Lower lobe of right lung (tissue), 2 donors: ENCODE measurements around the gene DCXR. TPM values are rescaled to one million over a fixed set of nuclear protein-coding genes. Genes with fewer than 3 reads are reported as not detected.

ENCODE experiments used
- ATAC-seq, 2 donors: fragments of 200-7000 bp; cut with Tn5 transposase; one replicate each; pipeline ENCODE4 v1.9.1; 2020 to 2022; ENCODE audit warnings: mild to moderate bottlenecking in 2 of 2, moderate library complexity in 2 of 2
- DNase-seq: peaks from one replicate; pipeline ENCODE4 v3.0.0-alpha.2; 2020
- H3K27ac ChIP-seq: fragments of 200-600 bp; one replicate; pipeline ENCODE4 v1.8.0; 2022
- H3K27me3 ChIP-seq: fragments of 200-600 bp; one replicate; pipeline ENCODE4 v1.8.0; 2022; ENCODE audit warnings: low read depth
- H3K36me3 ChIP-seq: fragments of 200-600 bp; one replicate; pipeline ENCODE4 v1.8.0; 2022; ENCODE audit warnings: mild to moderate bottlenecking
- H3K4me1 ChIP-seq: fragments of 200-600 bp; one replicate; pipeline ENCODE4 v1.8.0; 2022
- H3K4me3 ChIP-seq: fragments of 200-600 bp; one replicate; pipeline ENCODE4 v1.8.0; 2022; ENCODE audit warnings: mild to moderate bottlenecking
- H3K9me3 ChIP-seq: fragments of 200-600 bp; one replicate; pipeline ENCODE4 v1.8.0; 2022
- CTCF ChIP-seq: fragments of 200-600 bp; IDR thresholded peaks from one replicate; pipeline ENCODE4 v1.8.0; 2022; ENCODE audit warnings: antibody characterized with exemption, mild to moderate bottlenecking
- intact Hi-C: fragments of 100-400 bp; cut with DNase I; formaldehyde crosslinking; loops from one replicate; pipeline ENCODE4 v1.11.0; 2022
- total RNA-seq: library from RNA; stranded (reverse); fragmentation: NEBNext Ultra II Directional; extraction: Animal tissue kit (Norgen Biotek cat#: 25700); gene quantifications from one replicate; pipeline ENCODE4 v1.2.1, GENCODE V29; 2021
- donor health status: DM: no; HTN: yes; CAD: no; lungs with severe emphysema.

DCXR gene
- total RNA-seq, 1 donor from 2014 or later, result 133 TPM

DNA sequence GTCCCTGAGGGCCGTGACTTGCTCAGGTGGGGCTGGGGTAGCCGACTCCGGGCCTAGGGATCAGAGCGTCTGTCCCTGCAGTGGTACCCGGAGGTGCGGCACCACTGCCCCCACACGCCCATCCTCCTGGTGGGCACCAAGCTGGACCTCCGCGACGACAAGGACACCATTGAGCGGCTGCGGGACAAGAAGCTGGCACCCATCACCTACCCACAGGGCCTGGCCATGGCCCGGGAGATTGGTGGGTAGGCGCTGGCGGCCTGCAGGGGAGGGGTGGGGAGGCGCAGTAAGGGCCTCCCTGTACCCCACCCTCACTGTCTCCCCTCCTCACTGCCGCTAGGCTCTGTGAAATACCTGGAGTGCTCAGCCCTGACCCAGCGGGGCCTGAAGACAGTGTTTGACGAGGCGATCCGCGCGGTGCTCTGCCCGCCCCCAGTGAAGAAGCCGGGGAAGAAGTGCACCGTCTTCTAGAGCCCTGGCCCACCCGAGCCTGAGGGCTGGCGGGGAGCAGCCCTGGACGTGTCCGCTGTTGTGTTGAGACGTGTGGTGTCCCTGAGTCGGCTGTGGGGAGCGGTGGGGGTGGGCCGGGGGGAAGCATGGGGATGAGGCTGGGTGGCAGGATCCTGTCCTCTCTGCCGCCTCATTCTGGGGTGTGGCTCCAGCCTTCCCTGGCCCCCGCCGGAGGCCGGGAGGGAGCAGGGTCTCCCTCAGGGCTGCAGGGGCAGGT, 4.0 kb downstream of the DCXR start:
- Histone ChIP-seq H3K4me1 (peaks cover 43% of the 10 kb centered on the region), H3K4me3 (no peak overlapping the region), H3K9me3 (no peaks in the 10 kb centered on the region), H3K27ac (no peak overlapping the region), H3K36me3 (no peaks in the 10 kb centered on the region), H3K27me3 (peaks cover 8% of the 10 kb centered on the region)
- no peak for DNase-seq
- no peak for ATAC-seq
- TF ChIP-seq CTCF, result no peak
- intact Hi-C loops, result no loop called here

DNA sequence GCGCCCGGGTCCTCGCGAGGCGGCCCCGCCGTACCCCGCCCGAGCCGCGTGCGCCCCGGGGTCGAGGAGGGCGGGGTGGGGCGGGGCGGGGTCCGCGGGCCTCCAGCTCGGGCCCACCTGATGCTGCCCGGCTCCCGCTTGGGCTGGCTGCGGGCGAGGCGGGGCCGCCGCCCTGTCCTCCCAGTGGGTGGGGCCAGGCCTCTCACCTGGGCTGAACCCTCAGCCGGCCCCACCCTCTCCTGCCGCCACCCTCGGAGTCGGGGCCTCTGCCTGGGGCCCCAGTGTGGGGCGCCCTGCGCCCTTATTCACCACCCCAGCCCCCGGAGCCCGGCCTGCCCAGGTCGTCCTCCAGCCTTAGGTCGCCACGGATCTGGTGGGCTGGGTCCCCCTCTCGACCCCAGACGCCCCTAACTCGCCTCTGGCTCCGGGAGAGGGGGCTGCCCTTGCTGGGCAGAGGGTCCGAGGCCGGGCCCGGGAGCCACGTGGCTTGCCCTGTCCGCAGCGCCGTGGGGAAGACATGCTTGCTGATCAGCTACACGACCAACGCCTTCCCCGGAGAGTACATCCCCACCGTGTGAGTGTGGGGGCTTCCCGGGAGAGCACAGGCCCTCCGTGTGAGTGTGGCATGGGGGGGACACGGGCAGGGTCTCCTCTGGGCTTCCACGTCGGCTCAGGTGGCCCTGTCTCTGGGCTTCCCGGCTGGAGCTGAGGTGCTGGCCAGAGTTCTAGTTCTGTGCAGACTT, 5.4 kb downstream of the DCXR start:
- Histone ChIP-seq H3K36me3 (no peaks in the 10 kb centered on the region), H3K4me1 (peaks cover 34% of the 10 kb centered on the region), H3K27me3 (peaks cover 8% of the 10 kb centered on the region), H3K9me3 (no peaks in the 10 kb centered on the region), H3K4me3 (peak overlapping the region; percentile 40), H3K27ac (no peak overlapping the region)
- DNase-seq, result no peak
- peak; percentile 24 to 47 for ATAC-seq
- TF ChIP-seq CTCF, result no peak
- intact Hi-C loops, result no loop called here

DNA sequence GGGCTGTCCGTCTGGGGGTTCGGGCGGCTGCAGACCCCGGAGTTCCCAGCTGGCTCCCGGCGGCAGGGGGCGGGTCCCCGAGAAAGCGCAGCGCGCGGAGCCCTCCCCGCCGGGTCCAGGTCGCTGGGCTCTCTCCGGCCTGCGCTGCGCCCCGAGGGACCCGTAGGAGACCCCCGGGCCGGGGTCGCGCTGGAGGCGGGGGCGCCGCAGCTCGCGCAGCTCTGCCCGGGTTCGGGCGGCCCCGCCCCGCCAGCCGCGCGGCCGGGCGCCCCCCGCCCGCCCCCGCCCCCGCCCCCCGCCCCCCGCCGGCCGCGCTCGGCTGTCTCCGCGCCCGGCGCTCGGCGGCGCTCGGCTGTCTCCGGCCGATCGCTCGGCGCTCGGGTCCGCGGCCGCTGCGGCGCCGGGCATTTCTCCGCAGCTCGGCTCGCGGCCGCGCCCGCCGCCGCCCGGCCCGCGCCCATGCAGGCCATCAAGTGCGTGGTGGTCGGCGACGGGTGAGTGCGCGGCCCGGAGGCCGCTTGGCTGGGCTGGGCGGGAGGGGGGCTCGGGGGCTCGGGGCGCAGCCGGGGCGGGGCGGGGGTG, 6.1 kb downstream of the DCXR start, which contains the start of gene RAC3:
RAC3 (plus strand) TSS at position 376 of the 582 bp plus-strand sequence; CDS start at position 460, 84 bp downstream.
- TF ChIP-seq CTCF, result no peak
- DNase-seq, result no peak
- intact Hi-C loops, result no loop called here
- Histone ChIP-seq H3K9me3 (no peaks in the 10 kb centered on the region), H3K27me3 (peaks cover 8% of the 10 kb centered on the region), H3K36me3 (no peaks in the 10 kb centered on the region), H3K27ac (peak within 1 kb of the TSS; percentile 37), H3K4me3 (peak within 1 kb of the TSS; percentile 62), H3K4me1 (peaks cover 29% of the 10 kb centered on the region)
- peak; percentile 0 to 9 for ATAC-seq

DNA sequence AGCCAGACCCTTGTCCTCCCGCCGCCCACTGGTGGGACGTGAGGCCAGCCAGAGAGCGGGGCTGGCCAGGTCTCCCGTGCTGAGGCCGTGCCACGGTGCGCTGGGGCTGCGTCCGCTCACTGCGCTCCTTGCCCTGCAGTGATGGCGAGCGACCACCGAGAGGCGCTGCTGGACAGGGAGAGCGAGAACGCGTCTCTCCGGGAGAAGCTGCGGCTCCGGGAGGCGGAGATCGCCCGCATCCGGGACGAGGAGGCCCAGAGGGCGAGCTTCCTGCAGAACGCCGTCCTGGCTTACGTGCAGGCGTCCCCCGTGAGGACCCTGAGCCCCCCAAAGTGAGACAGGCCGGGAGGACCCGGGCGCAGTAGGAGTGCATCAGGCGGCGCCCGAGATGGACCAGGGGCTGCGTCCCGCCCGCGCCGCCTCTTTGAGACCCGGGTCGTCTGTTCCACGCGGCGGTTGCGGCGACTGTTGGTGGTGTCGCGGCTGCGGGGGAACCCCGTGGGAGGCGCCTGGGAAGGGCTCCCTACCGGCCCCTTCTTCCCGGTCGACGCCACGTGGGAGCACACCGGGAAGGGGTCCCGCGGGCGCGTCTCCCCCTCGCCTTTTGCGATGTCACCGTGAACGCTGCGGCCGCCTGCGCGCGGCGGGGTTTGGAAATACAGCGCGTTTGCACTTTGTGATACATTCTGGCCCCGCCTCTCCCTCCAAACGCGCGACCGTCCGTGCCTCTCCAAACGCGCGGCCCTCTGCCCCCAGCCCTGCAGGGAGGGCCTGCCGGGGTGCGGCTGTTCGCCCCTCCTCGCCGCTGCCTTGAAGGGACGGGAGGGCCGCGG, 6.8 kb downstream of the DCXR start:
- peaks cover 8% of the 10 kb centered on the region for H3K27me3 ChIP-seq
- DNase-seq (peak; percentile 89), ATAC-seq (peak; percentile 91 to 92)
- H3K4me1 ChIP-seq, result peaks cover 22% of the 10 kb centered on the region
- peak; percentile 96 for TF ChIP-seq CTCF
- H3K4me3 ChIP-seq, result peak overlapping the region; percentile 62
- intact Hi-C loops, result no loop called here
- H3K9me3 ChIP-seq, result no peaks in the 10 kb centered on the region
- H3K27ac ChIP-seq, result peak overlapping the region; percentile 37
- H3K36me3 ChIP-seq, result no peaks in the 10 kb centered on the region

DNA sequence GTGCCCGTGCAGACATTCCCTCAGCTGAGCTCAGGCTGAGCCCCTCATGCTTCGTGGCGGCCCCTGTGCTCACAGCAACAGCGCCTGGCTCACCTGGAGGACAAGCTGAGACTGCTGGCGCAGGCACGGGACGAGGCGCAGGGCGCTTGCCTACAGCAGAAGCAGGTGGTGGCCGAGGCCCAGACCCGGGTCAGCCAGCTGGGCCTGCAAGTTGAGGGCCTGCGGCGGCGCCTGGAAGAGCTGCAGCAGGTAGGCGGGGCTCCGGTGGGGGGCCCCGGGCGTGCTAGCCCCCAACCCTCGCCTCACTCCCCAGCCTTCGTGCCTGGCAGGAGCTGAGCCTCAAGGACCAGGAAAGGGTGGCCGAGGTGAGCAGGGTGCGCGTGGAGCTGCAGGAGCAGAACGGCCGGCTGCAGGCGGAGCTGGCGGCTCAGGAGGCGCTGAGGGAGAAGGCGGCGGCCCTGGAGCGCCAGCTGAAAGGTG, 7.5 kb downstream of the DCXR start:
- H3K27me3 ChIP-seq, result peaks cover 8% of the 10 kb centered on the region
- ATAC-seq (peak in 1 of 2 donors; percentile 1), DNase-seq (no peak)
- no peaks in the 10 kb centered on the region for H3K36me3 ChIP-seq
- peak overlapping the region; percentile 62 for H3K4me3 ChIP-seq
- TF ChIP-seq CTCF, result no peak
- intact Hi-C loops, result loop anchor here (5.0 kb wide), 1 partner anchor 132 kb away; no protein-coding TSS in a partner anchor
- H3K4me1 ChIP-seq, result peaks cover 18% of the 10 kb centered on the region
- no peak overlapping the region for H3K27ac ChIP-seq
- H3K9me3 ChIP-seq, result no peaks in the 10 kb centered on the region
